Activated naive CD8-positive, alpha-beta T cell treated with anti-CD3 and anti-CD28 coated beads, Interleukin-2, amount 10 ng/mL, durations not matched to agents 7 days and 5 days (primary cell): ENCODE results near the gene MRPS18B. TPM values are rescaled to one million over a fixed set of nuclear protein-coding genes. Genes with fewer than 3 reads are reported as not detected.

ENCODE experiments used
- ATAC-seq: fragments of 150-1000 bp; cut with Tn5 transposase; one replicate; pipeline ENCODE4 v1.10.0; 2021; ENCODE audit warnings: low read depth, moderate library complexity
- POLR2A ChIA-PET: fragments of 350-600 bp; sonication (Branson Sonifier 250); formaldehyde crosslinking; loops from one replicate; lab custom pipeline; 2021; ENCODE audit warnings: antibody characterized with exemption; lab: Charles Lee
- DNase-seq: peaks from one replicate; pipeline ENCODE4 v3.0.0; 2021
- H3K27ac Mint-ChIP-seq: one replicate; pipeline ENCODE4 v1.8.0; 2022; ENCODE audit warnings: mild to moderate bottlenecking, mixed read lengths
- H3K27me3 Mint-ChIP-seq: one replicate; pipeline ENCODE4 v1.8.0; 2022; ENCODE audit warnings: mild to moderate bottlenecking, moderate library complexity, mixed read lengths
- H3K36me3 Mint-ChIP-seq: one replicate; pipeline ENCODE4 v1.8.0; 2021; ENCODE audit warnings: mild to moderate bottlenecking, mixed read lengths
- H3K4me1 Mint-ChIP-seq: one replicate; pipeline ENCODE4 v1.8.0; 2021; ENCODE audit warnings: mixed read lengths
- H3K4me3 Mint-ChIP-seq: one replicate; pipeline ENCODE4 v1.8.0; 2022; ENCODE audit warnings: mild to moderate bottlenecking, moderate library complexity, mixed read lengths
- H3K9me3 Mint-ChIP-seq: one replicate; pipeline ENCODE4 v1.8.0; 2021; ENCODE audit warnings: mixed read lengths
- total RNA-seq, 2 experiments: library from RNA; stranded (reverse); gene quantifications; one replicate each; pipeline ENCODE4 v1.2.3, GENCODE V29; 2021

Gene MRPS18B
- 10 to 100 TPM; 43.8 to 44.5 TPM for total RNA-seq

DNA sequence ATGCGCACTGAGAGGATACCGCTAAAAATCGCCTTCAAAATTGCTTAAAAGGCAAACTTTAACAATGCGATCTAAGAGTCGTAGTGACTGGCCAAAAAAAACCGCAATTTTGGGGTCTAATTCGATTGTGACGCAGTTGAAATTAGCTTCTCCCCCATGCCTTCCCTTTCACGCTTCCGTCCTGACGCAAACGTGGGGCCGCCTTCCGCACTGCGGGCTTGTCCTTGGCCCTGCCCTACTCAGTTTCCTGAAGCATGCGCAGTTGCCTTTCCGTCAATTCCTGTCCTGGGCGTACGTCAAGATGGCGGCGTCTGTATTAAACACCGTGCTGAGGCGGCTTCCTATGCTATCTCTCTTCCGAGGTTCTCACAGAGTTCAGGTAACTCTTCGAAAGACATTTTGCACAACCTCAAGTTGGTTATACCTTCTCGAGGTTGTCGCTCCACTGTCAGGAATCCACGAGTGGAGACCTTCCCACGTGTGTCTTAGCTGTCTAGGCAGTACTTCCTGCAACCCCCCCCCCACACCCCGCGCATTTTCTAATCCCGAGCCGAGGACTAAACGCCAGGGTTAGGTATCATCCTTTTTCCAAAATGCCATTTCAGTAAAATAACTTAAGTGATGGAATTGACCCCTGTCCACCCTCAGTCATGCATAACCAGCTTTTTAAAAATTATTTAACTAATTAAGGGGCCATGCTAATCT lies at the start of gene MRPS18B:
MRPS18B (plus strand) TSS at position 276 of the 705 bp plus-strand sequence; CDS start at position 302, 26 bp downstream.
- ATAC-seq (peak; percentile 84), DNase-seq (peak; percentile 88)
- H3K9me3 Mint-ChIP-seq, result no peaks in the 10 kb centered on the region
- H3K36me3 Mint-ChIP-seq, result peaks cover 51% of the 10 kb centered on the region
- H3K4me1 Mint-ChIP-seq, result peaks cover 30% of the 10 kb centered on the region
- H3K4me3 Mint-ChIP-seq, result peak within 1 kb of the TSS; percentile 95
- POLR2A ChIA-PET, result interaction anchor here (0.6 to 2.6 kb wide), 25 partner anchors 9 to 540 kb away, joined by 3 to 25 read pairs (median 7); partner anchors contain the start of genes ABCF1, ATAT1, CCHCR1 and DHX16
- H3K27me3 Mint-ChIP-seq, result no peaks in the 10 kb centered on the region
- peak within 1 kb of the TSS; percentile 98 for H3K27ac Mint-ChIP-seq

DNA sequence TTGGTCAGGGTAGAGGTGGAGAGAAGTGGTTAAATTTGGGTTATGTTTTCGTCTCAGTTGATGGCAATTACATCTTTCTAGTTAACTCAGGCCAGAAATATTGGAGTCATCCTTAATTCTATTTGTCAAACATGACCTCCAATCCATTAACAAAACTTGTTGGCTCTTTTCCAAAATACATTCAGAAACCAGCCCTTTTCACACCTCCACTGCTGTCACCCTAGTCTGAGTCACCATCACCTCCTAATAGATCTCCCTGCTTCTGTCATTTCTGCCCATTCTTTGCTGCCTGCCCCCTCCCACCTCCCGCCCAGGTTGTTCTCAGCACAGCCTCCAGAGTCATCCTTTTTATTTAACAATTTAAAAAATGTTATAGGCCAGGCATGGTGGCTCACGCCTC lies 49.4 kb upstream of the MRPS18B start:
- Mint-ChIP-seq H3K4me1 (peaks cover 34% of the 10 kb centered on the region), H3K36me3 (peaks cover 7% of the 10 kb centered on the region), H3K9me3 (no peaks in the 10 kb centered on the region), H3K27ac (no peak overlapping the region), H3K4me3 (no peak overlapping the region), H3K27me3 (peaks cover 2% of the 10 kb centered on the region)
- DNase-seq, result no peak
- ATAC-seq, result no peak
- POLR2A ChIA-PET, result interaction anchor here (2.8 kb wide), 1 partner anchor 11 kb away, joined by 15 read pairs; the partner anchor contains the start of gene PRR3

DNA sequence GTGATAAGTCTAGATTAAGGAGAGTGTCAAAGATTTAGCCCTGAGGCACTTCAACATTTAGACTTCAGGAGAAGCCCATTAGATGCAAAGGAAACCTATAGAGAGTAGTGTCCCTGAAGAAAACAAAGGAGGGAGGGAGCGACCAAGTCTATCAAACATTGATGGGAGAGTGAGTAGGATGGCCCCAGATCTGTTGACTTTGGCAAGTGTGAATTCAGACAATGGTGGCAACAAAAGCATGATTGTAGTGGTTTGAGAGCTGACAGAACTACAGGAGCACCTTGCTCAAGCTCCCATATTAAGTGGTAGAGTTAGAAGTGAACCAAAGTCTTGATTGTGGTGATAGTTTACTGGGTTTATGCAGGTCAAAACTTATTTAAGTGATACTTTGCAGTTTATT lies 47.4 kb upstream of the MRPS18B start:
- DNase-seq (no peak), ATAC-seq (no peak)
- Mint-ChIP-seq H3K9me3 (no peaks in the 10 kb centered on the region), H3K27me3 (peaks cover 2% of the 10 kb centered on the region), H3K4me1 (peaks cover 48% of the 10 kb centered on the region), H3K36me3 (peaks cover 9% of the 10 kb centered on the region), H3K4me3 (peak overlapping the region; percentile 98), H3K27ac (peak overlapping the region; percentile 58)
- POLR2A ChIA-PET, result interaction anchor here (1.1 to 2.5 kb wide), 9 partner anchors 13 to 244 kb away, joined by 3 to 29 read pairs (median 5); partner anchors contain the start of genes MRPS18B, PPP1R10 and PRR3

DNA sequence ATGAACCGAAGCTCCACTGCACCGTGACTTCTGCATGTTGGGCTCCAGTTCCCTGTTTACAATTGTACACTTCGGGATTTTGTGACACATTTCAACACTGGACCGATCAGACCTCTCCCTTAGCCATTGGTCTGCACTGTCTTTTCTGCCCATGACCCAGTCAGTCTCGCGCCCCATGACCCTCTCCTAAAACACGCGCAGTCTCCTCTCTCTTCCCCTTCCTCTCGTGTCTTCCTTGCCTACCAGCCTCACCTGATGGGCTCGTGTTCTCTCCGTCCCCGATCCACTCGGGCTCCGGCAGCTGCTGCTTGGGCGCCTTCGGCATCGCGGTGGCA lies 46.9 kb upstream of the MRPS18B start:
- POLR2A ChIA-PET, result interaction anchor here (0.9 to 2.5 kb wide), 17 partner anchors 13 to 245 kb away, joined by 3 to 29 read pairs (median 4); partner anchors contain the start of genes DHX16, MDC1, MRPS18B and PPP1R10
- ATAC-seq (peak; percentile 9), DNase-seq (no peak)
- Mint-ChIP-seq H3K27ac (peak overlapping the region; percentile 96), H3K27me3 (peaks cover 2% of the 10 kb centered on the region), H3K4me1 (peaks cover 46% of the 10 kb centered on the region), H3K4me3 (peak overlapping the region; percentile 98), H3K9me3 (no peaks in the 10 kb centered on the region), H3K36me3 (peaks cover 9% of the 10 kb centered on the region)

DNA sequence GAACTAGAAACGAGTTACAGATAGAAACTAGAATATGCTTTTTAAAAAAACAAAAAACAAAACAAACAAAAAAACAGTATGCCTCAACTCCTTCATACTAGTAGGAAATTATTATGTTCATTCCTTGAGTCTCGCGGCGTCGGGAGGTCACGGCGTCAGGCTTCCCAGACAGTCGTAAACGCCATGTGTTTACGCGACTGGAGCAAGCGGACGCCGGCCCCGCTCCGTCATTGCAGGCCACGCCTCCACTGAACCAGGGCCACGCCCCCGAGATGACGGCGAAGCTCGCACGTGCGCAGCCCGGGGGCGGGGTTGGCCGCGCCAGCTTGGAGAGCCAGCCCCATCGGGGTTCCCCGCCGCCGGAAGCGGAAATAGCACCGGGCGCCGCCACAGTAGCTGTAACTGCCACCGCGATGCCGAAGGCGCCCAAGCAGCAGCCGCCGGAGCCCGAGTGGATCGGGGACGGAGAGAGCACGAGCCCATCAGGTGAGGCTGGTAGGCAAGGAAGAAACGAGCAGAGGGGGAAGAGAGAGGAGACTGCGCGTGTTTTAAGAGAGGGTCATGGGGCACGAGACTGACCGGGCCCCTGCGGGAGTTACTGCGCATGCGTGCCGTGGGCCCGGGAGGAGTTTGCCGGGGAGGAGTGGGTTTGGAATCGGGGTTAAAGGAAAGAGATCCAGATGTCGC lies 46.4 kb upstream of the MRPS18B start, which contains the start of gene ABCF1:
ABCF1 (plus strand) TSS at position 368 of the 687 bp plus-strand sequence; CDS start at position 414, 46 bp downstream.
- H3K36me3 Mint-ChIP-seq, result peaks cover 9% of the 10 kb centered on the region
- DNase-seq, result peak; percentile 100
- peak; percentile 91 for ATAC-seq
- H3K9me3 Mint-ChIP-seq, result no peaks in the 10 kb centered on the region
- peak within 1 kb of the TSS; percentile 98 for H3K4me3 Mint-ChIP-seq
- H3K27ac Mint-ChIP-seq, result peak within 1 kb of the TSS; percentile 96
- POLR2A ChIA-PET, result interaction anchor here (0.9 to 2.5 kb wide), 17 partner anchors 14 to 245 kb away, joined by 3 to 29 read pairs (median 4); partner anchors contain the start of genes DHX16, MDC1, MRPS18B and PPP1R10
- peaks cover 2% of the 10 kb centered on the region for H3K27me3 Mint-ChIP-seq
- H3K4me1 Mint-ChIP-seq, result peaks cover 46% of the 10 kb centered on the region

DNA sequence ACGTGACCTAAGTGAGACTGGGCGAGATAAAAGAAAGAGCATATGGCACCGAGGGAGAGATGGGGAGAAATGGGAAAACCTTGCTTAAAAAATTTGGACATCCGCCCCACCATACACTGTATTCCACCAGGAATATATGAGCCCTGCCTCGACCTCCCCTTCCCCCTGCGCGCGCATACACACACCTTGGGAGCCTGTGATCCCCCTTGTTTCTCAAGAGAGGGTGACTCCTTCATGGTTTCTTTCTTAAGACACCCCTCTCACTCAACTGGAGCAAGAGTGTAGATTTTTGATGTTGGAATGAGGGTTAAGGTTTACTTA lies 45.9 kb upstream of the MRPS18B start:
- POLR2A ChIA-PET, result interaction anchor here (0.9 to 2.5 kb wide), 15 partner anchors 14 to 246 kb away, joined by 3 to 29 read pairs (median 4); partner anchors contain the start of genes DHX16, MDC1, MRPS18B and PPP1R10
- Mint-ChIP-seq H3K9me3 (no peaks in the 10 kb centered on the region), H3K27me3 (peaks cover 2% of the 10 kb centered on the region), H3K36me3 (peaks cover 11% of the 10 kb centered on the region), H3K27ac (peak overlapping the region; percentile 96), H3K4me3 (peak overlapping the region; percentile 98), H3K4me1 (peaks cover 50% of the 10 kb centered on the region)
- no peak for ATAC-seq
- DNase-seq, result no peak

DNA sequence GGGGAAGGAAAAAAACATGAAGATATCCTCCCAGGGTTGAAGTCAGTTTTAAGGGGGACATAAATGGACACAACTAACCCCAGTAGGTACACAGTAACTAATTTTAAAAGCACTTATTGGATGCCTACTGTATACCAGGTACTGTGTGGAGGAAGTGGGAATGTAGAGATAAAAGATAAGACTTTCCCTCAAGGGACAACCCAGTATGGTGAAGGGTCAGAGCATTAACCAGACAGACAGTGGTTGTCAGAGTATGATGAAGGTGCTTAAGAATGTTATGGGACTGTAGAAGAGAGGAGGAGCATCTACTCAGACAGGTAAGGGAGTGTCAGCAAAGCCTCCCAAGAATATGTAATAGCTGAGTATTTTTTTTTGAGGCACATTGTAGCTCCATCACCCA lies 45.5 kb upstream of the MRPS18B start:
- Mint-ChIP-seq H3K36me3 (peaks cover 15% of the 10 kb centered on the region), H3K27ac (peak overlapping the region; percentile 96), H3K4me3 (peak overlapping the region; percentile 98), H3K9me3 (no peaks in the 10 kb centered on the region), H3K4me1 (peaks cover 52% of the 10 kb centered on the region), H3K27me3 (peaks cover 2% of the 10 kb centered on the region)
- POLR2A ChIA-PET, result no interaction called here
- ATAC-seq (no peak), DNase-seq (no peak)

DNA sequence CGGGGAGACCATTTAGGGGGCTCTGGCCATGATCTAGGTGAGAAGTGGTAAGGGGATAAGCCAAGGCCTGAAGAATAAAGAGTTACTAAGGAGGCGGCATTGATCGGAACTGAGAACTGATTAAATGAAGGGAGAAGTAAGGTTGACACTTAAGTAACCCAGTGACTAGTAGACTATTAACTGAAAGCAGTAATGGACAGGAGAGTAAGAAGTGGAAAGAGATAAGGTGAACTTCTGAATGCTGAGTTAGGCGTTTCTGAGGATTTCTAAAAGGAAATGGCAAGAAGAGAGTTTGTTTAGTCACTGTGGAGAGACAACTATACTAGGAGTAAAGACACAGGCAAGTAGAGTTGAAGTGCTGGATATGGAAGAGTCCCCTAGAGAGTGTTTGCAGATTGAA lies 44.5 kb upstream of the MRPS18B start:
- ATAC-seq (no peak), DNase-seq (no peak)
- peaks cover 18% of the 10 kb centered on the region for H3K36me3 Mint-ChIP-seq
- peaks cover 2% of the 10 kb centered on the region for H3K27me3 Mint-ChIP-seq
- POLR2A ChIA-PET, result no interaction called here
- no peaks in the 10 kb centered on the region for H3K9me3 Mint-ChIP-seq
- H3K4me1 Mint-ChIP-seq, result peaks cover 52% of the 10 kb centered on the region
- peak overlapping the region; percentile 27 for H3K27ac Mint-ChIP-seq
- H3K4me3 Mint-ChIP-seq, result peak overlapping the region; percentile 98

DNA sequence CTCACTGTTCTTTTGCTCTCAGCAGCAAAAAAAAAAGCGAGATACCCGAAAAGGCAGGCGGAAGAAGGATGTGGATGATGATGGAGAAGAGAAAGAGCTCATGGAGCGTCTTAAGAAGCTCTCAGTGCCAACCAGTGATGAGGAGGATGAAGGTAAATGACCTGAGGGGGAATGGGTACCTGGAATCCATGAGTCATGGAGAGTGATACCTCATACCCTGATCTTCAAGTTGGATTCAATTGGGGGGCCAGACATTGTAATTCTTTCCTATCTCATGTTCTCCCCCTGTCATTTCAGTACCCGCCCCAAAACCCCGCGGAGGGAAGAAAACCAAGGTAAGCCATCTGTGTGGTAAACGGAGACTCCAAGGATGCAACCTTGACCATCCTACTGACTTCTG lies 39.6 kb upstream of the MRPS18B start:
- Mint-ChIP-seq H3K36me3 (peaks cover 42% of the 10 kb centered on the region), H3K27me3 (no peaks in the 10 kb centered on the region), H3K4me1 (peaks cover 22% of the 10 kb centered on the region), H3K27ac (no peak overlapping the region), H3K4me3 (no peak overlapping the region), H3K9me3 (no peaks in the 10 kb centered on the region)
- ATAC-seq (no peak), DNase-seq (no peak)
- POLR2A ChIA-PET, result interaction anchor here (1.0 kb wide), 2 partner anchors 11 to 13 kb away, joined by 3 read pairs; no protein-coding TSS in a partner anchor

DNA sequence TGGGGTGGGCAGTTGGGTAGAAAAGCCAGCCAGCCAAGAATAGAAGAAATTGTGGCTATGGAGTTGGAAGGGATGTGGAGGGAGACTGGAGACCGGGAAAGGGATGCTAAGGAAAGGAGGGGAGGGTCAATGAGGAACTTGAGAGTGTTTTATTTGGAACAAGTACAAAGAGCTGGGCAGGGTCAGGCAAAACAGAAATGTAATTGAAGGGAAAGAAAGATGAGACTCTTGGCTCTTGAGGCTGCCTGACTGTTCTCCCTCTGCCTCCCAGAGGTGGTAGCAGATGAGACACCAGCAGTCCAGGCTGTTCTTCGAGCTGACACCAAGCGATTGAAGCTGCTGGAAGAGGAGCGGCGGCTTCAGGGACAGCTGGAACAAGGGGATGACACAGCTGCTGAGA lies 33.7 kb upstream of the MRPS18B start:
- DNase-seq, result no peak
- ATAC-seq, result no peak
- Mint-ChIP-seq H3K4me1 (peaks cover 1% of the 10 kb centered on the region), H3K4me3 (no peak overlapping the region), H3K9me3 (no peaks in the 10 kb centered on the region), H3K27ac (peak overlapping the region; percentile 55), H3K27me3 (no peaks in the 10 kb centered on the region), H3K36me3 (peaks cover 44% of the 10 kb centered on the region)
- POLR2A ChIA-PET, result interaction anchor here (0.9 kb wide), 1 partner anchor 10 kb away, joined by 5 read pairs; no protein-coding TSS in a partner anchor

DNA sequence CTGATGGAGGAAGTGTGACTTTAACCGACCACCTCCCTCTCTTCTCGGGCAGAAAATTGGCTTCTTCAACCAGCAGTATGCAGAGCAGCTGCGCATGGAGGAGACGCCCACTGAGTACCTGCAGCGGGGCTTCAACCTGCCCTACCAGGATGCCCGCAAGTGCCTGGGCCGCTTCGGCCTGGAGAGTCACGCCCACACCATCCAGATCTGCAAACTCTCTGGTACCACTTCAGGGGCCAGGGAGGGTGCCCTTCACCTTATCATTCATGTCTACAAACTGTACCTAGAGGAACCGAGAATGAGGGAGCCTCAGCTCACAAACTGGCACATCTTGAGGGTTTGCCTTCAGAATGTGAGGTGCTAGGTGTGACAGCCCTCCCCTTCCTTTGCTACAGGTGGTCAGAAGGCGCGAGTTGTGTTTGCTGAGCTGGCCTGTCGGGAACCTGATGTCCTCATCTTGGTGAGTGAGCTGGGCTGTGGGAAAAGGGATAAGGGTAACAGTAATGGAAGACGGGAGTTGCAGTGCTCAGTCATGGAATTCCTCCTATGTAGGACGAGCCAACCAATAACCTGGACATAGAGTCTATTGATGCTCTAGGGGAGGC lies 27.8 kb upstream of the MRPS18B start:
- ATAC-seq, result no peak
- Mint-ChIP-seq H3K9me3 (no peaks in the 10 kb centered on the region), H3K27me3 (no peaks in the 10 kb centered on the region), H3K4me3 (no peak overlapping the region), H3K27ac (no peak overlapping the region), H3K4me1 (peaks cover 10% of the 10 kb centered on the region), H3K36me3 (peaks cover 36% of the 10 kb centered on the region)
- POLR2A ChIA-PET, result interaction anchor here (0.7 to 1.7 kb wide), 2 partner anchors 11 to 23 kb away, joined by 3 read pairs; no protein-coding TSS in a partner anchor
- DNase-seq, result no peak

DNA sequence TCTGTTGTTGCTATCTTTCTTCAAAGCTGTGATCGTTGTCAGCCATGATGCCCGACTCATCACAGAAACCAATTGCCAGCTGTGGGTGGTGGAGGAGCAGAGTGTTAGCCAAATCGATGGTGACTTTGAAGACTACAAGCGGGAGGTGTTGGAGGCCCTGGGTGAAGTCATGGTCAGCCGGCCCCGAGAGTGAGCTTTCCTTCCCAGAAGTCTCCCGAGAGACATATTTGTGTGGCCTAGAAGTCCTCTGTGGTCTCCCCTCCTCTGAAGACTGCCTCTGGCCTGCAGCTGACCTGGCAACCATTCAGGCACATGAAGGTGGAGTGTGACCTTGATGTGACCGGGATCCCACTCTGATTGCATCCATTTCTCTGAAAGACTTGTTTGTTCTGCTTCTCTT lies 27.1 kb upstream of the MRPS18B start:
- POLR2A ChIA-PET, result interaction anchor here (0.7 kb wide), 1 partner anchor 10 kb away, joined by 3 read pairs; no protein-coding TSS in a partner anchor
- Mint-ChIP-seq H3K36me3 (peaks cover 34% of the 10 kb centered on the region), H3K27me3 (no peaks in the 10 kb centered on the region), H3K4me1 (peaks cover 11% of the 10 kb centered on the region), H3K9me3 (no peaks in the 10 kb centered on the region), H3K4me3 (no peak overlapping the region), H3K27ac (peak overlapping the region; percentile 62)
- DNase-seq (no peak), ATAC-seq (no peak)

DNA sequence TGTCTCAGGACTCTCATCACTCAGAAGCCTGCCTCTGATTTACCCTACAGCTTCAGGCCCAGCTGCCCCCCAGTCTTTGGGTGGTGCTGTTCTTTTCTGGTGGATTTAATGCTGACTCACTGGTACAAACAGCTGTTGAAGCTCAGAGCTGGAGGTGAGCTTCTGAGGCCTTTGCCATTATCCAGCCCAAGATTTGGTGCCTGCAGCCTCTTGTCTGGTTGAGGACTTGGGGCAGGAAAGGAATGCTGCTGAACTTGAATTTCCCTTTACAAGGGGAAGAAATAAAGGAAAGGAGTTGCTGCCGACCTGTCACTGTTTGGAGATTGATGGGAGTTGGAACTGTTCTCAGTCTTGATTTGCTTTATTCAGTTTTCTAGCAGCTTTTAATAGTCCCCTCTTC lies 26.6 kb upstream of the MRPS18B start:
- H3K4me3 Mint-ChIP-seq, result no peak overlapping the region
- no peak for ATAC-seq
- POLR2A ChIA-PET, result interaction anchor here (0.6 to 0.7 kb wide), 2 partner anchors 8 to 109 kb away, joined by 3 to 9 read pairs; no protein-coding TSS in a partner anchor
- H3K36me3 Mint-ChIP-seq, result peaks cover 32% of the 10 kb centered on the region
- no peaks in the 10 kb centered on the region for H3K27me3 Mint-ChIP-seq
- DNase-seq, result no peak
- no peaks in the 10 kb centered on the region for H3K9me3 Mint-ChIP-seq
- peaks cover 11% of the 10 kb centered on the region for H3K4me1 Mint-ChIP-seq
- peak overlapping the region; percentile 62 for H3K27ac Mint-ChIP-seq
